Measurements from ENCODE around the gene DDX56.
"Not testable (repeated sequence)": the region's sequence is repeated elsewhere in the genome, so short reads cannot be mapped to it uniquely, and the experiment has no call there.

Gene DDX56

DNA sequence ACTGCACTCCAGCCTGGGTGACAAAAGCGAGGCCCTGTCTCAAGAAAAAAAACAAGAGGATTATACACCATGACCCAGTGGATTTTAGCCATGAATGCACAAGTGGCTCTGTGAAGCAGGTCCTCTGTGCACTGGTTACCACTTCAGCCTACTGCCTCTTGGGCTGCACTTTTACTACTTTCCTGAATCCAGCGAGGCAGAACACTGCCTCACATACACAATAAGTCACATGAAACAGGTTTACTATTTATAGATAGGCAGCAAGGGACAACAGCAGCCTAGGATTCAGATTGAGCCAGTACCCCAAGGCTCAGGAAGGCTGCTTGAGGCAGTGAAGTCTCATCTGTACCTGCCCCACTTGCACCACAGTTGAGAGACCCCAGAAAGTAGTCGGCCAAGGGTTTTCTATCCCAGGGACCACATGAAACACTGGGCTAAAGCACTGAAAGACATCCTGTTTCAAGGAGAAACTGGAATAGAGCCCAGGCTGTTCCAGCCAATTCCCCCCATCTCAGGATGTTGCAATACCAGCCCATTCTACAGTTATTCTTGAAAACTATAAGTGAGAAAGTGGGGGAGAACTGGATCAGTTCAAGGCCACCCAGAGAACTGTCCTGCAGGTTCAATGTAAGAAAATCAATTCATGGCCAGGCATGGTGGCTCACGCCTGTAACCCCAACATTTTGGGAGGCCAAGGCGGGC is 22.4 kb upstream of the DDX56 start:
- DNase-seq: no peak

DNA sequence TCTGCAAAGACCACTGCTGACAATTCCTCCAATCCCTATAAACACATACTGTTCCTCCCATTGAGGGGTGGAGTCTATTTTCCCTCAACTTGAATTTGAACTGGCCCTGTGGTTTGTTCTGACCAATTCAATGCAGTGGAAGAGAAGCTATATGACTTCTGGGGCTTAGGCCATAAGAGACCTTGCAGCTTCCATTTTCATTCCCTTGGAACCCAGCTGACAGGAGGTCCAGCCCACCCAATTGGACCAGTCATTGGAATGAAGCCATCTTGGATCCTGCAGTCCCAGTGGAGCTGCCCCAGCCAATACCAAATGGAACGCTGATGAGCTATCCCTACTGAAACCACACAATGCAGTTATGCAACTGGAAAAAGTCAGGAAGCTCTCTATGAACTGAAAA is 17.2 kb upstream of the DDX56 start:
- DNase-seq: no peak

DNA sequence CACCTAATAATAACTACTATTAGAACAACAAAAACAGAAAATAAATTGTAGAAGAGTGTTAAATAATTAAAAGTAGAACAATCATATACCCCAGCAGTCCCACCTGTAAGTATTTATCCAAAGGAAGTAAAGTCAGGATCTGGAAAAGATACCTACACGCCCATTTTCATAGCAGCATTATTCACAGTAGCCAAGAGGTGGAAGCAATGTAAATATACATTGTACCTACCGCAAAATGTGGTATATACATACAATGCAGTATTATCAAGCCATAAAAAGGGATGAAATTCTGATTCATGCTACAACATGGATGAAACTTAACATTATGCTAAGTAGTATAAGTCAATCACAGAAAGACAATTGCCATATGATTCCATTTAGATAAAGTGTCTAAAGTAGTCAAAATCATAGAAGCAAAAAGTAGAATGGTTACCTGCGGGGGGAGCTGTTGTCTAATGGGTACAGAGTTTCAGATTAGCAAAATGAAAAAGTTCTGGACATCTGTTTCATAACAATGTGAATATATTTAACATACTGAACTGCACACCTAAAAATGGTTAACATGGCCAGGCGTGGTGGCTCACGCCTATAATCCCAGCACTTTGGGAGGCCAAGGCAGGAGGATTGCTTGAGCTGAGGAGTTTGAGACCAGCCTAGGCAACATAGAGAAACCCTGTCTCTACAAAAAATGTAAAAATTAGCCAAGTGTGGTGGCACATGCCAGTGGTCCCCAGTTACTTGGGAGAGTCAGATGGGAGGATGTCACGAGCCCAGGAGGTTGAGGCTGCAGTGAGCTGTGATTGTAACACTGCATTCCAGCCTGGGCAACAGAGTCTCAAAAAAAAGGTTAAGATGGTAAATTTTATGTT is 14.4 kb upstream of the DDX56 start:
- DNase-seq: peak in 1 of 2 donors; percentile 57

DNA sequence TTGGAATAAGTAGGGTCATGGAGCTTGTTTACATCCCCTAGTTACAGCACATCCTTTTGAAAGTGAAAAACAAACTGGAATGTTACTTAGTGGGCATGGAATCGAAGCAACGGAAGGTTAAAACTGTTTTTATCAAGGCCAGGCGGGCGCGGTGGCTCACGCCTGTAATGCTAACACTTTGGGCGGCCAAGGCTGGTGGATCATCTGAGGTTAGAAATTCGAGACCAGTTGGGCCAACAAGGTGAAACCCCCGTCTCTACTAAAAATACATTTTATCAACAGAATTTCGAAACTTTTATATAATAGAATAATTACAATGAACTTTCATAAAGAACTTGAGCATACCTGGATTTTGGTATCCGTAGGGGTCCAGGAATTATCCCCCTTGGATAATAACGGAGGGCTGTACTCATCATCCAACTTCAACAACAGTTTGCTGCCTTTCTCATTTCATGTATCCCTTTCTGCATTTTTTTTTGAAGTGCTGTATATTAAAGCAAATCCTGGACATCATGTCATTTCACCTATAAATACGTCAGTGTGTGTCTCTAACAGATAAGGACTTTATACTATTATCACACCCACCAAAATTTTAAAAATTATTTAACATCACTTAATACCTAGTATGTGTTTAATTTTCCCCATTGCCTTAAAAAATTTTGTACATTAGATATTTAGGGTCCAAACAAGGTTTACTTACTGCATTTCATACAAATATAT is 9.6 kb upstream of the DDX56 start:
- no peak for DNase-seq

DNA sequence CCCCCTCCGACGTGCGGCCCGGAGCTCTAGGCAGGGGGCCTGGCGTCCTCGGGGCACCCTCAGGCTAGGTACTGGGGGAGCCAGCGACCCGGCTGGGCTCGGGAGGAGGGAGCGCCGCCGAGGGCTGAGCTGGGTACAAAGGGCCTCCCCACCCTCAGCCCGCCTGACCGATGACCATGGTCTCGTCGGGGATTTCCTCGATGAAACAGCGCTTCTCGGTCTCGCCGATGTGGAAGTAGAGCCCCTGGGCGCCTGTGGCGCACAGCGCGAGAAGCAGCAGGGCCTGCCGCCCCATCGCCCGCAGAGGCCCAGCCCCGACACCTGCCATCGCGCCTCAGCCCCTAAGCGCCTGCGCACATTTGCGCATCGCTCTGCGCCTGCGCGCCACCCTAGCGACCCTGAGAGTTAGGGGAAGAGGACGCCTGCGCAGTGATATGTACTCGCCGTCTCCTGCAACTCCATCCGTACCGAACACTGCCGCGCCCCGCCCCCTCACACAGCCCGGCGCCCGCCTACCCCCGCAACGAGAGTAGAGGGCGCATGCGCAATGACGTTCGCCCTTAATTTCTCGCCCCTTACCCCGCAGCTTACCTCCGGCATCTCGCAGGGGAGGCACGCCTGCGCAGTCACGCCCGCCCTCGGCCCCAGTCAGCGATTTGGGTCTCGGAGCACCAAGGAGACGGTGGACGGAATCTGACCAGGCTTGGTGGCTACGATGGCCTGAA is 8.3 kb upstream of the DDX56 start, which contains the start of gene TMED4:
TSS of gene TMED4 (minus strand) at position 353 of the 725 bp plus-strand sequence. CDS start at position 328, 25 bp downstream.
- DNase-seq: peak; percentile 100

DNA sequence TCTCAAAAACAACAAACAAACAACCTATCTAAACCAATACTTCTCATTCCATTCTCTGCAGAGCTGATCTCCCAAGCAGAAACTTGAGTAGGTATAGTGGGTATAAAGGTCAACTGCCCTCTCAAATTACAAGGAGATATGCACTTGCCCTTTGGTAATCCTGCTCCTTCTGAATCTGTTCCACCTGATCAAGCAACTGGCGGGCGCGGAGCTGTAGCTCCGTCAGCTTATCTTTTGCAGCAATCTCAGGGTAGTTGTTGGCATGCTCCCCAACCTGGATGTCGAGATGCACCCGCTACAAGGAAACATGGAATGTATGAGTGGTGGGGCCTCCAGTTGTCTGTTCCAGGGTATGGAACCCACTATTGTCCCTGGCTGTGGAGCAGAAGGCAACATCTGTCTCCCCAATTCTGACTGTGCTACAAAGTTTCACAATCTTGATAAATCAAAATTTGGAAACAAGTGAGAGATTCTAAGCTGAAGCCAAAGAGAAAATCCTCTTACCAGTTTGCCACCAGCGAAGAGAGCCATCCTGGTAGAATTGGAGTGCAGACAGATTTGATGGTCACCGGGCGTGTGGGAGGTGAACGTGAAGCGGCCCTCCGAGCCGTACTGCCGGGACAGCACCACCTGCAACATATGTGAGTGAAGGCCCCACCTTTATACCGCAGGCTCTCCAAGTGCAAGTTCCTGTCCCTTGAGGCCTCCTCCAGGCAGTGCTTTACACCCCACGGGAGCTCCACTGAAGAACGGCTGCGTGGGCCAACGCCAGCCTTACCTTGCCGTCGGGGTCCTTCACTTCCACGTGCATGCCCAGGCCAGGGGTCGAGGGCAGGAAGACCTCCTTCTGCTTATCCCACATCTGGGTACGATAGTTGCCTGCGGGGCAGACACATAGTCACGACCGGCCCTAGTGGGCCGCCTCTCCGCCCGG is 7.5 kb upstream of the DDX56 start:
- DNase-seq: peak; percentile 23 to 30

DNA sequence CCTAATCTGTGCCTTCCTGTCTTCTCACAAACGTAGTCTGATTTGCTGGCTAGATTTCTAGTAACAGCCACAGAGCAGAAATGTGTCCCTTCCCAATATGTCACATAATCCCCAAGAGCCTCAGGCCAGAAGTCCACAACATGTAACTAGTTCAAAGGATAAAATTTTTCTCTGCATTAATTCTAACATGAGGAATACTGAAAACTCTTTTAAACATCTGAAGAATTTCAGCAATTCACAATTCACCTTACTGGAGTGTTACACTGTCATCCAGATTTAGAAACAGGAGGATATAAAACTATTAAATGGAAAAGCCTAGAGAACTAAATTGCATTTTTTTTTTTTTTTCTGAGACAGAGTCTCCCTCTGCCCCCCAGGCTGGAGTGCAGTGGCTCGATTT is 2.5 kb upstream of the DDX56 start:
- DNase-seq: no peak

DNA sequence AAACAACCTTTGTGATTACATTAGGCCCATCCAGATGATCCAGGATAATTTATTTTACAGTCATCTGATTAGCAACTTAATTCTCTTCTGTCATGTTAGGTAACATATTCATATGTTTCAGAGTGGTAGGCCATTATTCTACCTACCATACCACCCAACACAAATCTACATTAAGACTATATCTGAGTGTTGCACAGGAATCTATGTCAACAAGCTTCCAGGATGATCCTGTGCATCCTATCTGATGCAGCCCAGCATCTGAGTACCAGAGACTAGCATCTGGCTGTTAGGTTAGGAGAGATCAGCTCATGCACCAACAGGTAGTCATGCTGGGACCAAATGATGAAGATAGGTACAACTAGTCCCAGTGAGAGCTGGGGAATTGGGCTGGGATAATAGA is 1.3 kb upstream of the DDX56 start:
- DNase-seq: no peak

DNA sequence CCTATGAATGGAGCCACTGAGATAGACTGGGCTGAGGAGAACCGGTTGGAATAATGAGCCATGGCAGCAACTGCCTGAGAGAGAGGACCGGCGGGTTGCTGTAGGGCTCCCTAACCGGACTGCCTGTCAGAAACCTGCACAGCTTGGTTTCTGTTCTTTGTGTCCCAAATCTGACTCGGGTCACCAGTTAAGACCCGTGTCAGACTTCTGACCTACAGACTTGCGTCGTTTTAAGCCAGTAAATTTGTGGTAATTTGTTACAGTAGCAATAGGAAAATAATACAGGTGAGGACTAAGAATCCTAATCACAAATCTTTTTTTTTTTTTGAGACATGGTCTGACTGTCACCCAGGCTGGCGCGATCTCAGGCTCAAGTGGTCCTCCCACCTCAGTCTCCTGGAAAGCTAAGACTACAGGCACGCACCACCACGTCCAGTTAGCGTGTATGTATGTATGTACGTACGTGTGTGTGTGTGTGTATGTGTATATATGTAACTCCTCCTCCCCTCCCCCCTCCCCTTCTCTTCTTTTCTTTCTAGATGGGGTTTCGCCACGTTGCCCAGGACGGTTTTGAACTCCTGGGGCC is 672 bp upstream of the DDX56 start:
- DNase-seq: peak in 1 of 2 donors; percentile 16

DNA sequence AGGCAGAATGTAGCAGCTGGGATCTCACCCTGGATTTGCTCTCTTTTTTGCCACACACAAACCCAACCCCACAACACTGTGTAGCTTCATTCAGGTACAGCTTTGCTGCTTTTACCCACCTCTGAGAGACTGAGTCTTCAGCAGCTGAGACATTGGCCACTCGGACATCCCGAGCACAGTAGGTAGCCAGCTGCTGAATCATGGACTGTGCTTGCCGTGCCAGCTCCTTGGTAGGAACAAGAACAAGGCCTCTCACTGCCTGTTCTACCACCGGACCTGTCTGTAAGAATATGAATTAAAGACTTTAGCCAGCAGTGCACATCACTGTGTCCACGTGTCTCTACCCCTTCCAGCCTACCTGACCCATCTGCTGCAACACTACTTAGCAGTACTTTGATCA is 937 bp downstream of the DDX56 start:
- no peak for DNase-seq

DNA sequence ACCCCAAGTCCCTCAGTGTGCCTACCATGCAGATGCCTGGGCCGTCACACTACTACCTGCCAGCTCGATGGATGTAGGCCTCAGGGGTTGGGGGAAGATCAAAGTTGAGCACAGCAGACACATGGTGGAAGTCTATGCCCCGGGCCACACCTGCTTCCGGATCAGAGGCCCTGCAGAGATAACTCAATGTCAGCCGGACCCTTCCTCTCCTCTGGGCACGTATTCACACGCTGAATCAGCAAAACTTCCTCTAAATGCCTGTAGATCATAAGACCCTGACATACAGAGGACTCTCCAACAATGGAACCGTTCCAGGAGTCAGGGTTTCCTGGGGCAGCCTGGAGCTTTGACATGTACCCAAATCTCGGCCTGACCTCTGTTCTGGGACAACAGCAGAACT is 3.7 kb downstream of the DDX56 start:
- DNase-seq: no peak

DNA sequence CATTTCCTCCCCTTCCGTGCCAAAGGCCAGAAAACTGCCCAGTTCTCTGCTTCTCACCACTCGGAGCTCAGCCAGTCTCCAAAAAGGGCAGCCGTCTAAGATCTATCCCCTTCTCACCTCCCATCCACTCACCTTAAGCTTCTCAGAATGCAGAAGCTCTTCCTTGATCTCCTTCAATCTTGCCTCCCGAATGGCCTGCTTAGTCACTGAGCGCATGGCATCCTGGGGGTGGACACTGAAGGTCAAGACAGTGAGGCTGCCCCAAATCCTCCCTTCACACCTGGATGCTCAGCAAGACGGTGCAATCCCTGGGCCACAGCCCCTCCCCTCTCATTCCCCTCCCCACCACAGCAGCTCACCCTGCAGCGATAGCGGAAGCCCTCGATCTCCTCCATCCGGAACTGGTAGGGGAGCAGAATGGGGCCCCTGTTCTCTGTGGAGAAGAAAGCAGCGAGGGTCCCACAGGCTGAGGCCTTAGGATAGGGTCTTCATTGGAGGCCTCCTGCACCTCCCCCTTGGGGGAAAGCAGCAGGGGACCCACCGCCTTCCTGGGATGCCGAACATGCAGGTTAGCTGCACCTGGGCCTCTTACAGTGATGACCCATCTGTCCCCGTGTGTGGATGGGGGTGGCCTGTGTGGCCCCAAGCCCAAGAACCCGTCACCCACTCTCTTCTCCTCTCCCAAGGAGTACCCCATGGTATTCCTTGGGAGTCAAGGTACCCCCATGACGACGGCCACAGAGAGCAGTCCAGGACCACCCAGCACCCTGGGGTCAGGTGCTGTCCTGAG is 4.7 kb downstream of the DDX56 start:
- no peak for DNase-seq

DNA sequence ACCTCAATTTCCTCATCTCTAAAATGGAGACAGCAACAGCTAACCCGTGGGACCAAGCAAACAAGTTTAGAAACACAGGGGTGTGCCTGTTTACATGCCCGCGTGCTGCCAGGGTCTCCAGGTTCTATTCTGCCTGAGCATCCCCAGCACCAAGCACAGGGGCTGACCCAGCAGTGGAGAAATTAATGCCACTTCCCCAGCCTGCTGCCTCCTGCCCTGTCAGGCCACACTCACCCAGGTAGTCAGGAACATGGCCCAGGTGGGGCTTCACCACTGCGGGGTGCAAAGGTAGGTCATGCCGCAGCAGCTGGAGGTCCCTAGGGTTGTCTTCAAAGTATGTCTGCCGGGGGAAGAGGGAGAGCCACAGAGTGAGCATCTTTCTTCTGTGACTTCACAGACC is 5.8 kb downstream of the DDX56 start:
- no peak for DNase-seq

DNA sequence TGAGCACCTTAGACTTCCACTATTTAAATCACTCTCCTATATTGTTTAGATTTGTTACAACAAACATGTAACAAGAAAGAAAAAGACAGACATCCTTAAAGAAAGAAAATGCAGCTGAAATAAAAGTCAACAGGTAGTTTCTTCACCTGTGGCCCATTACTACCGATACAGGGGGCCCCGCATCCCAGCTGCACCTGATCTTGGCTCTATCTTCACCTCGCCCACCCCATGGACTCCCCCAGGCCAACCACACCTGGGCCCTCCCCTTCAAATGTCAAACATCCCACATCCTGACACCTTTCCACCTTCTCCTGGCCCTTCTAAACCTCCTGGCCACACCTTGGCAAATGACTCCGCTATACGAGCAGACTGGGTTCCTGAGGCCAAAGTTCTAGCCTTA is 7.0 kb downstream of the DDX56 start:
- DNase-seq: no peak

DNA sequence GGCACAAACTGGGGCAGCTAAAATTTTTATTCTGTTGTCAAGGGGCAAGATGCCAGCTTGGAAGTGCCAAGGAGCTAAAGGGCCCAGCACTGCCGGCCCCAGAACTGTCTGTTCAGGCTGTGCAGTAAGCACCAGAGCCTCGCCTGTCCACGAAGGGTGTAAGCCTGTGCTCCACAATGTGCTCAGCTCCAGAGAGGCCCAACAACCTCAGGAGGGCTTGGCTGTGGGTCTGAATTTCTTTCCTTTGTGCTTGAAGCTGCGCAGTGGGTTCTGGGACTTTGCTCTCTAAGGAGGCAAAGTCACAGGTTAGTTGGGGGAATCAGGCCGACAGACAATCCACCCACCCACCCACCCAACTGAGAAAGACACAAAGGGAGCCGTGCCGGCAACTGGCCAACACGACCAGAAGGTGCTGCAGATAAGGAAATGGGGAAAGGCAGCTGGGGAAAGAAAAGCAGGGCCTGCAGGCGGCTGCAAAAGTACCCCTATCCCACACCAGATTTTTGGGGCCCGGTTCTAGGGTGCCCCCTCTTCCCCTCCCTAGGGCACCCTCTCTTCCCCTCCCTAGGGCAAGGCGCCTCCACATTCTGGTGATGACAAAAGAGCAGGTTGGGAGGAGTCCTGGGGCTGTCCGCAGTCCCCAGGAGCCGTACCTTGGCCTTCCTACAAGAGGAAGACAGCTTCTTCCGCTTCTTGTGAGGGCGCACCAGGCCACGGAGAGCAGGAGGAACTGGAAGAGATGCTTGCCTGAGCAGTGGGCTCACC is 7.7 kb downstream of the DDX56 start:
- no peak for DNase-seq

DNA sequence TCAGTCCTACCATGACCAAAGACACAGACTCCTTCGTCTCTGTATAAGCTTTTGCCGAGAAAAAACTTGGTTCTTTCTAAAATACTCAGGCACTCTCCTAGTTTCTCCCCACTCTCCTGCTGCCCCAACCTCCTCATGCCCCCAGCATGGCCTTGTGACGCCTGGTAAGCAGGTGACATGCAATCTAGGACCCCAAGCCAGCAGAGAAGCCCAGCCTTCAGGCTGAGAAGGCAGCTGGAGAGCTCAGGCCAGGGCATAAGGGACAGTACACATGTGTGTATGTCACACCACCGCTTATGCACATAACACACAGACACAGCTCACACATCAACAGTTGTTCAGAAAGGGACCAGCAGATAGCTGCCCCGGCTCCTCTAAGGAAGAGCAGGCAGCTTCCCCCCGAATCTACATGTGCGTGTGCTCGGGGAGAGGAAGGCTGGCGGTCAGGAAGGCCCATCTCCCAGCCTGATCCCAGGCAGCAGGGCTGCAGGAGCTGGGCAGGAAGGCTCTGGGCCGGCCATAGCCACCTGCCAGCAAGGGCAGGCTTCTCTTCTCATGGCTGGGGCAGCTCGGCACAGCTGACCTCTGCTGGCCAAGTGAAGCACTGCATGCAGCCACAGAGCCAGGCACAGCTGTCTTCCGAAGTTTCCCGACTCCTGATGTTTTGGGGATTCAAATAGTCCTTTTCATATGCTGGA is 8.5 kb downstream of the DDX56 start:
- DNase-seq: peak; percentile 58 to 64

DNA sequence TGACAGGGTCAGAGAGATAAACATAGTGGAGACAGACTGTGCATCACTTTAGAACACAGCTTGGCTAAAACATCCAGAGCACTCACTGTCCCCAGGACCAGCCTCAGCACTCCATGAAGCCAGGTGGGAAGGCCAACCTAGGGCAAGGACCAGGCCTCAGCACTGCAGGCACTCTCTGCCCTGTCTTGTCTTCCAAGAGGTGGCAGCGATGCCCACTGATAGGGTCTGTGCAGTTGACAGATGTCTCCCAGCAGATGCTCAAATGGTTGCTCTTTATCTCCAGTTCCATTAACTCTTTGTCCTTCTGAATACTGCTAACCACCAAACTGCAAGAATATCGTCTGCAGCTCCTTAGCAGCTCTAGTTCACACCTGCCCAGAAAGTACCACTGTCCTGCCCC is 9.1 kb downstream of the DDX56 start:
- DNase-seq: no peak

DNA sequence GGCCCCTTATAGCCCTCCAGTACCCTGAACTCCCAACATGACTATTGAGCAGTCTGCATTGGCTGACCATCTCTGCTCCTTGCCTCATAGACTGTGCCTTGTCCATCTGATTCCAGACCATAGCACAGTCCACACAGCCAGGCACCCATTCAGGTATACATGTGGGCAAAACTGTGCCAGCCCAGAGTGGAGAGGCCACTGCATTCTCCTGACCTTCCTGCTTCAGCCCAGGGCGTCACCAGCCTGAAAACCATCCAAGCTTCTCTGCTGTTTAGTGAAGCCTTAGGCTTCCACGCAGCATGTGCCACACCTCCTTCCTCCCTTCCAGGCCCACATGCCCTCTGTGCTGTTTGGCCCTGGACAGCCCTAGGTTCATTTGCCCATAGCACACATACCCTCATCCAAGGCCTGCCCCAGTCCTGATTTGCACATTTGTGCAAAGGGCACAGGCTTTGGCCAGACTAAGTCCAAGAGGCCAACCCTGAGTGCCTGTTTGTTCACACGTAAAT is 10.5 kb downstream of the DDX56 start:
- DNase-seq: no peak

DNA sequence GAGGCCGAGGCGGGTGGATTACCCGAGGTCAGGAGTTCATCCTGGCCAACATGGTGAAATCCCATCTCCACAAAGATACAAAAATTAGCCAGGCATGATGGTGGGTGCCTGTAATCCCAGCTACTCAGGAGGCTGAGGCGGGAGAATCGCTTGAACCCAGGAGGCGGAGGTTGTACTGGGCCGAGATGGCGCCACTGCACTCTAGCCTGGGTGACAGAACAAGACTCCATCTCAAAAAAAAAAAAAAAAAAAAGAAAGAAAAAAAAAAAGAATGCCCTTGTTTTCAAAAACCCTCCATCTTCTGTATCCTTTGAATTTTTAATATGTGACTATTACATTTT is 11.1 kb downstream of the DDX56 start:
- not testable (repeated sequence) for DNase-seq
